HG03108 (cell line): Measurements from ENCODE around the gene CREM.
"Not testable (repeated sequence)": the region's sequence is repeated elsewhere in the genome, so short reads cannot be mapped to it uniquely, and the experiment has no call there.

ENCODE experiments used
- ATAC-seq: cut with Tn5 transposase; IDR thresholded peaks from one replicate; pipeline ENCODE4 v1.9.1; 2021; ENCODE audit warnings: moderate library complexity; ENCODE audit not compliant: unreplicated experiment

Gene CREM

GRCh38 chr10:35126530-35127288 lies at the start of gene CREM:
Gene CREM, plus strand, starts transcription at chr10:35126846. Its CDS starts 10,990 bp downstream, at chr10:35137836.
- ATAC-seq, result peak; percentile 68

DNA sequence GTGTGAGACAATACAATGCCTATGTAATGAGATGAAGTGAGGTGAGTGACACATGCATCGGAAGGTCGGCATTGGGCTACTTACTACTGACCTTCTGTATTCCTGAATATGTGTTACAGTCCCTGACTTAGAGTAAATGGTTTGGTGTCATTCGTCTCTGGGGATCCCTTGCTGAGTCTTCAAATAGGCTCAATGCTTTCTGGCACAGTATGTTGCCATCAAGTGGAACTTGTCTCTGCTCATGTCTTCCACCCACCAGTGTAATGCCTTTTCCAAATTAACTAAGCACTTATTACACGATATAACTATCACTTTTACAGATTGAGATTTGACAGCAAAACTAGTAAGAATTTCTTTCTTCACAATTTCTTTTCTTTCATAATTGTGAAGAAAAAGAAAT lies 47.4 kb upstream of the CREM start:
- no peak for ATAC-seq

DNA sequence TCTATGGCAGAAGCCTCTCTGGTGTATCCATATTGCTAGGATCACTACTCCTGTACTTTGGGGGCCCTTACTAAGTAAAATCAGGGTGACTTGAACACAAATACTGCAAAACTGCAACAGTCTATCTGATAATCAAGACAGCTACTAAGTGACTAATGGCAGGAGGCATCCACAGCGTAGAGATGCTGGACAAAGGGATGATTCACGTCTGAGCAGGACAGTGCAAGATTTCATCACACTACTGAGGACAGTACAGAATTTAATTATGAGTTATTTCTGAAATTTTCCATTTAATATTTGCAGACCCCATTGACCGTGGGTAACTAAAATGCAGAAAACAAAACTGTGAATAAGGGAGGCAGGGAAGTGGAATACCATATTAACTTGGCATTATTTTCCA lies 46.9 kb upstream of the CREM start:
- ATAC-seq, result no peak

GRCh38 chr10:35080261-35080660 lies 46.4 kb upstream of the CREM start:
- ATAC-seq, result not testable (repeated sequence)

GRCh38 chr10:35083242-35083641 lies 43.4 kb upstream of the CREM start:
- ATAC-seq, result no peak

- ATAC-seq, result peak; percentile 25
These were observed 37.0 kb upstream of the CREM start for GRCh38 chr10:35089611-35090161.

- peak; percentile 94 for ATAC-seq
These were observed 36.3 kb upstream of the CREM start, which contains the start of gene CUL2 for GRCh38 chr10:35090162-35090954. Gene CUL2, minus strand, starts transcription at chr10:35090341. Its CDS starts 19,024 bp downstream, at chr10:35071317.

DNA sequence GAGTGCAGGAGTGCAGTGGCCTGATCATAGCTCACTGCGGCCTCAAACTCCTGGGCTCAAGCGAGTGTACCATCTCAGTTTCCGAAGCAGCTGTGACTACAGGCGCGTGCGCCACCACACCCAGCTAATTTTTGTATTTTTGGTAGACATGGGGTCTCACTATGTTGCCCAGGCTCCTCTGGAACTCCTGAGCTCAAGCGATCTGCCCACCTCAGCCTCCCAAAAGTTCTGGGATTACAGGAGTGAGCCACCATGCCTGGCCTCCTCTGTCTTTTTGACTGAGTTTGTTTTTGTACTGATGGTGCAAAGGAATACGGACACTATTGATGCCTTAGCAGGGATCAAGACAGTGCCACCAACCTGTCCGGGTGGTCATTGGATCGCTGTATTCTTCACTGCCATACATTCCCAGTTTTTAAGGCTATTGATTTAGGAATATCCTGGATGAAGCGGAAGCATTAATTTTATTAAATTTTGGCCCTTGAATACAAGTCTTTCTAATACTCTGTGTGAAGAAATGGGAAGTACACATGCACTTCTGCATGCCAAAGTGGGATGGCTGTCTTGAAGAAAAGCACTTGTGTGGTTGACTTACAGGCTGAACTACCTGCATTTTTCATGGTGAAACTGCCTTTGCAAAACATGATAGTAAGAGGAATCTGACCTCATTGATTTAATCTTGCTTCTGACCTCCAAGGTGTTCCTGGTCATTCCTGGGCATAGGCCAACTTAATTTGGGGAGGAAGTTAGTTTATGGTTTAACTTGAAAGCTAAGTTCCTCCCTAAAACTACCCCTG lies 34.5 kb upstream of the CREM start:
- no peak for ATAC-seq

DNA sequence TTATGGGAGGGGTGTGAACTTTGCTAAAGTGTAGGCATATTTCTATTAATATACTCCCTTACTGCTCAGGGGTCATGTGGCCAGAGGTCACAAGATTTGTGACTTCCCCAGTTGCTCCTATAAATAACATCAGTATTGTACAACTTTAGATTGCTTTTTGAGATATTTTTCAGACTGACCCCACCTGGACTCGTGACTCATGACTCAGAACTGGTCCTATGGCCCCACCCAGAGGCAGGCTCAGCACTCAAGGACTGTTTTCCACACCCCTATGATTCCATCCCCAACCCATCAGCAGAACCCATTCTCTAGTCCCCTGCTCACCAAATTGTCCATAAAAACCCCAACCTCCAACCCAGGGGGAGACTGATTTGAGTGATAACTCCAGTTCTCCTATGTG lies 33.8 kb upstream of the CREM start:
- no peak for ATAC-seq

DNA sequence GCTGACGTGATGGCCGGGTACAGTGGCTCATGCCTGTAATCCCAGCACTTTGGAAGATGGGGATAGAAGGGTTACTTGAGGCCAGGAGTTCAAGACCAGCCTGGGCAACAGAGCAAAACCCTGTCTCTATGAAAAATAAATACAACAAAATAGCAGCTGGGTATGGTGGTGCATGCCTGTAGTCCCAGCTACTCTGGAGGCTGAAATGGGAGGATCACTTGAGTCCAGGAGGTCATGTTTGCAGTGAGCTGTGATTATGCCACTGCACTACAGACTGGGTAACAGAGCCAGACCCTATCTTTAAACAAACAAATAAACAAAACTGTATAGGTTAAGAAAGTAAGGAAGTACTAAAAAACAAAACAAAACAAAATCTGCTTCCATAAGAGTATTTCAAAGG lies 30.3 kb upstream of the CREM start:
- no peak for ATAC-seq

DNA sequence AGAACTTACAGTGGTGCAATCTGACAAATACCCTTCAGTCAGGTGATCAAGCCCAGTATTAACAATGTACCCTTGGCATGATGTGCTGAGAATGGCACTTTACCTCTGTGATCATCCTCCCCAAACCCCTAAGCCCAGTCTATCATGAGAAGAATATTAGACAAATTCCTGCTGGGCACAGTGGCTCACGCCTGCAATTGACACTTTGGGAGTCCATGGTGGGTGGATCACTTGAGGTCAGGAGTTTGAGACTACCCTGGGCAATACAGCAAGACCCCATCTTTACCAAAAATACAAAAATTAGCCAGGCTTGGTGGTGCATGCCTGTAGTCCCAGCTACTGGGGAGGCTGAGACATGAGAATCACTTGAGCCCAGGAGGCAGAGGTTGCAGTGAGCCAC lies 29.1 kb upstream of the CREM start:
- no peak for ATAC-seq

- no peak for ATAC-seq
These were observed 22.8 kb upstream of the CREM start for GRCh38 chr10:35103882-35104281.

- no peak for ATAC-seq
These were observed 14.1 kb upstream of the CREM start for GRCh38 chr10:35112571-35112970.

DNA sequence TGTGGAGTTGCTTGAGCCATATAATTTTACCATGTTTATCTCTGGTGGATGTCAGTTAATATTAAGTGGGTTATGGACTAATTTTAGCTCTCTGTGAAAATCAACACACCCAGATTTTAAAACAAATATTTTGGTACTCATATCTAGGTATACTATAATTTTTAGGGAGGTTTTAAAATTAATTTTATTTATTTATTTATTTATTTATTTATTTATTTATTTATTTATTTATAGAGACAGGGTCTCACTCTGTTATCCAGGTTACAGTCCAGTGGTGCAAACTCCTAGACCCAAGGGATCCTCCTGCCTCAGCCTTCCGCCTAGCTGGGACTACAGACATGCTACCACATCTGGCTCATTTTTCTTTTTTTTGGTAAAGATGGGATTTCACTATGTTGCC lies 7.3 kb upstream of the CREM start:
- ATAC-seq, result no peak

GRCh38 chr10:35124540-35124939 lies 2.1 kb upstream of the CREM start:
- no peak for ATAC-seq

GRCh38 chr10:35126062-35126529 lies 550 bp upstream of the CREM start:
- no peak for ATAC-seq

DNA sequence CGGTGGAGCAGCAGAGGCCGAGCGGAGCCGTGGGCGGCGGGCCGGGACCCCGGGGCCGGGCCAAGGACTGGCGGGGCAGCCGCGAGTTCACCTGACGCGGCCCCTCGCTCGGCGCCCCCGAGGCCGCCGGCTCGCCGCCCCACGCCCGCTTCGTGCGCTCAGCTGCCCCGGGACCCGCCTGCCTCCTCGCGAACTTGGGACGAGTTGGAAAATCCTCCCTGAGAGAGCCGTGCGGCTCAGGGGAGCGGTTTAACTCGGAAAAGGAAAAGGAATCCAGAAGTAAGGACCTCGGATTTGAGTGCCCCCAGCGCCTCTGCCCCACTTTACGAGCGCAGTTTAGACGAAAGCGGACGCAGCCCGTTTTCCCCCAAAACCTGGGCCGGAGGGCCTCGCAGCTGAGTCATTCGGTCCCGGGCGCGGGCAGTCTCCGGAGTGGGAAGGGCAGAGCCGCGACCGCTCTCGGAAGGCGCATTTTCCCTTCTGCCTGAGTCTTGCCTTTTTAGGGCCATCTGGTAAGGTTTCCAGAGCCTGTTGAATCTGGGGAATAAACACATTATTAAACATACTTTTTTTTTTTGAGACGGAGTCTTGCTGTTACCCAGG lies 744 bp downstream of the CREM start:
- no peak for ATAC-seq

- ATAC-seq, result no peak
These were observed 2.6 kb downstream of the CREM start for GRCh38 chr10:35129185-35129674.

DNA sequence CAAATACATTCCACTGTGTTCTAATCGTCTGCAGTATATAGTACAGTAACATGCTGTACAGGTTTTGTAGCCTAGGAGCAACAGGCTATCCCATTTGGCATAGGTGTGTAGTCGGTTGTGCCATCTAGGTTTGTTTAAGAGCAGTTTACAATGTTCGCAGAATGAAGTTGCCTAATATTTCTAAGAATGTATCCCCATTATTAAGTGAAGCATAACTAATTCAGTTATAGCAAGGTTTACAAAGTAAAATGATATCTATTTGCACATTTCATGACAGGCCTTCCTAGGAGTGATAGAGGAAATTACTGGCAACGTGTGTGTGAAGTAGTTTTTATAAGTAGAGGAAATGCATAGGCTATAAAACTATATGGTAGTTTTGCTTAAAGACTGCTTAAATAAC lies 4.0 kb downstream of the CREM start:
- no peak for ATAC-seq

DNA sequence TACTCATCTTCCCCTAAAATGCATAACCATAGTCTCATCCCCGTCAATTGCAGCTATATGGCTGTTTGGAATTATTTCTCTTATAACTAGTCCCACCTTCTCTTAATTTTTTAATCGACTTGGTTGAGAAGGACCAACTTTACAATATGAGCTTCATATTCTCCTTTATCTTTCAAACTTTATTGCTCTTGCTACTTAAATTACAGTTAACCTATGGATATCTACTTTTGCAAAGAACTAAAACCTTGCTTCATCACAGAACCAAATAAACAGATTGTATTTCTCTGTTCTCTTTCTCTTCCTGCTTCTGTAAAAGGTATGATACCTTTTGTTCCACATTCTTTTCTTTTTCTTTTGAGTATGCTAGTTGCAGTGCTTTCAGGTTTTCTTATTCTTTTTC lies 6.1 kb downstream of the CREM start:
- no peak for ATAC-seq
